Measurements from ENCODE around the gene CD70.

DNA sequence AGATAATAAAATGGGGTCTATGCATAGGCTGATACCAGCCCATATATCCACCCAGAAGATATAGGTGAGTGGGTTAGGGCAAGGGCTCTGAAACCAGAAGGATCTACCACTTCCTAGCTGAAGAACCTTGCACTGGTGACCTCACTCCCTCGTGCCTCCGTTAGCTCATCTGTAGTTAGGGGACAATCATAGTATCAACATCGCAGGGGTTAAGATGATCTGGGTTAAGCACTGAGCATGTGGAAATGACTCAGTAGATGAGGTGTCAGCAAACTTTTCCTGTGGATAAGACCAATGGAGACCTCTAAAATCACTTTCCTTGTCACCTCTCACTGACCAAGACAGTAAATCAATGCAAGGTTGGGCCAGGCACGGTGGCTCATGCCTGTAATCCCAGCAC is 48.5 kb upstream of the CD70 start:
- TF ChIP-seq, protein P1, sequence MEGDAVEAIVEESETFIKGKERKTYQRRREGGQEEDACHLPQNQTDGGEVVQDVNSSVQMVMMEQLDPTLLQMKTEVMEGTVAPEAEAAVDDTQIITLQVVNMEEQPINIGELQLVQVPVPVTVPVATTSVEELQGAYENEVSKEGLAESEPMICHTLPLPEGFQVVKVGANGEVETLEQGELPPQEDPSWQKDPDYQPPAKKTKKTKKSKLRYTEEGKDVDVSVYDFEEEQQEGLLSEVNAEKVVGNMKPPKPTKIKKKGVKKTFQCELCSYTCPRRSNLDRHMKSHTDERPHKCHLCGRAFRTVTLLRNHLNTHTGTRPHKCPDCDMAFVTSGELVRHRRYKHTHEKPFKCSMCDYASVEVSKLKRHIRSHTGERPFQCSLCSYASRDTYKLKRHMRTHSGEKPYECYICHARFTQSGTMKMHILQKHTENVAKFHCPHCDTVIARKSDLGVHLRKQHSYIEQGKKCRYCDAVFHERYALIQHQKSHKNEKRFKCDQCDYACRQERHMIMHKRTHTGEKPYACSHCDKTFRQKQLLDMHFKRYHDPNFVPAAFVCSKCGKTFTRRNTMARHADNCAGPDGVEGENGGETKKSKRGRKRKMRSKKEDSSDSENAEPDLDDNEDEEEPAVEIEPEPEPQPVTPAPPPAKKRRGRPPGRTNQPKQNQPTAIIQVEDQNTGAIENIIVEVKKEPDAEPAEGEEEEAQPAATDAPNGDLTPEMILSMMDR (optimal IDR thresholded peaks at IDR 0.05 in 1 of 3, IDR thresholded peaks at IDR 0.05 in 1 of 3, conservative IDR thresholded peaks at IDR 0.05 in 1 of 3; ENCODE audit: extremely low read depth in 1 of 3, insufficient read depth in 2 of 3, low read length in 3 of 3), result no peak
- no peak for TF ChIP-seq EZH2 (IDR thresholded peaks at IDR 0.05; ENCODE audit: low read length)

Data from keratinocyte (primary cell).